Fibroblast of mammary gland (primary cell): ENCODE measurements around the gene LPXN.
"Not testable (repeated sequence)": the region's sequence is repeated elsewhere in the genome, so short reads cannot be mapped to it uniquely, and the experiment has no call there.

Source experiments
- DNase-seq: peaks from one replicate; pipeline ENCODE4 v3.0.0-alpha.2; 2010; ENCODE audit warnings: low read depth
- H3K4me3 ChIP-seq: 2 replicates; pipeline ENCODE4 v1.5.1; 2011; ENCODE audit warnings: low read depth, mild to moderate bottlenecking, low read length, moderate library complexity; ENCODE audit not compliant: control insufficient read depth
- TF ChIP-seq, protein P1 (sequence below): conservative IDR thresholded peaks from 2 replicates; pipeline ENCODE4 v1.5.1; 2011; ENCODE audit warnings: low read depth, low read length, inconsistent platforms; ENCODE audit not compliant: control insufficient read depth, insufficient read depth

Gene LPXN

DNA sequence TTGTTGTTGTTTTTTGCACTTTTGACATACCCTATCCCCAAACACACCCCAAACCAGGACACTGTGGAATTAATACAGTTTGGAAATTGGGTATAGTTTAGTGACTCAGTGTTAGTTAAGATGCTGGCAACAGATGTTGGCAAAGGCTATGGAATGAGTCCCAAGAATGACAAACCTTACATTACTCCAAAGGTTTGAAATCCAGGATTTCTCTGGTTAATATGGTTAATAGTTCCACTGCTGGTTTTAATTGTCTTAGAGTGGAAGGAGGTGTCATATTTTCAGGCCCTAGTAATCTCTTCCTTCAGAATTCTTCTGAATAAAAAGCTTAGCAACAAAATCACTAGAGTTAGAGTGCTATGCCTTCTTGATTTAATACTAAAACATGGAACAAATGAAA, 775 bp downstream of the LPXN start:
- H3K4me3 ChIP-seq = peak overlapping the region; percentile 38
- peak; percentile 85 for DNase-seq
- TF ChIP-seq, protein P1, sequence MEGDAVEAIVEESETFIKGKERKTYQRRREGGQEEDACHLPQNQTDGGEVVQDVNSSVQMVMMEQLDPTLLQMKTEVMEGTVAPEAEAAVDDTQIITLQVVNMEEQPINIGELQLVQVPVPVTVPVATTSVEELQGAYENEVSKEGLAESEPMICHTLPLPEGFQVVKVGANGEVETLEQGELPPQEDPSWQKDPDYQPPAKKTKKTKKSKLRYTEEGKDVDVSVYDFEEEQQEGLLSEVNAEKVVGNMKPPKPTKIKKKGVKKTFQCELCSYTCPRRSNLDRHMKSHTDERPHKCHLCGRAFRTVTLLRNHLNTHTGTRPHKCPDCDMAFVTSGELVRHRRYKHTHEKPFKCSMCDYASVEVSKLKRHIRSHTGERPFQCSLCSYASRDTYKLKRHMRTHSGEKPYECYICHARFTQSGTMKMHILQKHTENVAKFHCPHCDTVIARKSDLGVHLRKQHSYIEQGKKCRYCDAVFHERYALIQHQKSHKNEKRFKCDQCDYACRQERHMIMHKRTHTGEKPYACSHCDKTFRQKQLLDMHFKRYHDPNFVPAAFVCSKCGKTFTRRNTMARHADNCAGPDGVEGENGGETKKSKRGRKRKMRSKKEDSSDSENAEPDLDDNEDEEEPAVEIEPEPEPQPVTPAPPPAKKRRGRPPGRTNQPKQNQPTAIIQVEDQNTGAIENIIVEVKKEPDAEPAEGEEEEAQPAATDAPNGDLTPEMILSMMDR = no peak

DNA sequence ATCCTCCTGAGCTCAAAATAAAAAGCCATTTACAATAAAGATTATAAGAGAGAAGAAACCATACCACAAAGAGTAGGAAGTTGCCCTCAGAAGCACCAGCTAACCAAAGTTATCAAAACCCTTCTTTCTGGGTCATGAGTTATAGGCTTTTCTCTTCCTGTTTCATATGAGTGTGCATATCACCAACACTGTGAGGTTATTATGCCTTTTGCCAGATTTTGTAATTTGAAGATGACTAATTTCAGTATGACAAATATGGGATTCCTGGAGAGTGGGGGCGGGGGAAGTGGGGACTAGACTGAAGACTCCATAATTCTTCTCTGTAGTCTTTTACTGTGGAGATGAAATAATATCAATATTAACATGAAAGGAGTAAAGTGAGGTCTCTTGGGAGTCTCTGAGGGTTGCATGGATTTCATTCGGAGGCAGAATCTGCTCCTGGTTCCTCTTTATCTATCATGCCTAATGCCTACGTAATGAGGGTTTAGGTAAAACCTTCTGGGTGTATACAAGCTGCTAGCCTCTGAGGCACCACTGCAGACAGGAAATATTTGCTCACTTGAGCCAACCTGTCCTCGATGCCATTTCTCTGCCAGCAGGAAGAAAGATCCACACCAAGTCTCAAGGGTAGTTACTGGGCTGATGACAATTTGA, 2.1 kb downstream of the LPXN start:
- peak; percentile 91 for DNase-seq
- H3K4me3 ChIP-seq = peak overlapping the region; percentile 31
- TF ChIP-seq, protein P1 = no peak

DNA sequence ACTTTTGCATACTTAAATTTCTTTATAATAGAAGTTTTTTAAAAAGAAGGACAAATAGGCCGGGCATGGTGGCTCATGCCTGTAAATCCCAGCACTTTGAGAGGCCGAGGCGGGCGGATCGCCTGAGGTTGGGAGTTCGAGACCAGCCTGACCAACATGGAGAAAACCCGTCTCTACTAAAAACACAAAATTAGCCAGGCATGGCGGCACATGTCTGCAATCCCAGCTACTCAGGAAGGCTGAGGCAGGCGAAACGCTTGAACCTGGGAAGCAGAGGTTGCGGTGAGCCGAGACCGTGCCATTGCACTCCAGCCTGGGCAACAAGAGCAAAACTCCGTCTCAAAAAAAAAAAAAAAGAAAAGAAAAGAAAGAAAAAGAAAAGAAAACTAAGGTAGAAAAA, 2.8 kb downstream of the LPXN start:
- H3K4me3 ChIP-seq = not testable (repeated sequence)

DNA sequence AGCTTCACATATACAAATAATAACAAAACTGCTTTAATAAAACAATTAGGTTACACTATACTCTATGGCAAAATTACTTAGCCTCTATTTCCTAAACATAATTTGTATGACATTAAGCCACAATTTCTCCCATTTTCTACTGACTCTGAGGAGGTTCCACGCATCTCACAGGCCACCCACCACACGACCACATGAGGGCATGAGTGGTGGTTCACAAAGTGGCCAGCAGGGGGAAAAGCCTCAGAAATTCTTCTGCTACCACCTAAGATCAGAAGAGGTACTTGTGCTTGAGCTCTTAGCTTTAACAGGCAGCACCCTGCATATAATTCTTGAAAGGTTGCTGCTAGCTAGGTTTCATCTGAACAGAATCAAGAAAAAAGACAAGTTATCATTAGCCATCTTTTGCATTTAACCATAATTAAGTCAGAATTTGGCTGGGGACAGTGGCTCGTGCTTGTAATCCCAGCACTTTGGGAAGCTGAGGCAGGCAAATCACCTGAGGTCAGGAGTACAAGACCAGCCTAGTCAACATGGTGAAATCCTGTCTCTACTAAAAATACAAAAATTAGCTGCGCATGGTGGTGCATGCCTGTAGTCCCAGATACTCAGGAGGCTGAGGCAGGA, 7.7 kb downstream of the LPXN start:
- peak; percentile 70 for DNase-seq
- TF ChIP-seq, protein P1 = peak; percentile 84
- no peak overlapping the region for H3K4me3 ChIP-seq

More for the DNA sequence above, 2.8 kb downstream of the LPXN start:
- DNase-seq = not testable (repeated sequence)

DNA sequence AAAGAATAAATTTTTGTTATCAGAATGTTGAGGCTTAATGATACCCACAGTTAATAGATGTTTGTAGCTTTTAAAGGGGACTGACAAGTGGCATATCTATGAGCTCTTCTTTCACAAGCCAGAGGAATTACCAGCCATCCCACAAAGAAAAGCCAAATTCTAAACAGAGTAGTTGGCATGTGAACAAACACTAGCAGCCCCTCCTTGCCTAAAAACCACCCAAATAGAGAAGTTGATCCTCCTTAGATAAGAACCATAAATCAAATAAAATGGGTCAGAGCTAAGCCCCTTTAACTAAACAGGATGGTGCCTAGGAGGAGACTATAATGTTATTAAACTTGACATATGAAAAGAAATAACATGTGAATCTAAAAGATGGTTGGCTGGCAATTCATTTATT, 11.4 kb downstream of the LPXN start:
- TF ChIP-seq, protein P1 = no peak
- no peak for DNase-seq
- H3K4me3 ChIP-seq = no peak overlapping the region

DNA sequence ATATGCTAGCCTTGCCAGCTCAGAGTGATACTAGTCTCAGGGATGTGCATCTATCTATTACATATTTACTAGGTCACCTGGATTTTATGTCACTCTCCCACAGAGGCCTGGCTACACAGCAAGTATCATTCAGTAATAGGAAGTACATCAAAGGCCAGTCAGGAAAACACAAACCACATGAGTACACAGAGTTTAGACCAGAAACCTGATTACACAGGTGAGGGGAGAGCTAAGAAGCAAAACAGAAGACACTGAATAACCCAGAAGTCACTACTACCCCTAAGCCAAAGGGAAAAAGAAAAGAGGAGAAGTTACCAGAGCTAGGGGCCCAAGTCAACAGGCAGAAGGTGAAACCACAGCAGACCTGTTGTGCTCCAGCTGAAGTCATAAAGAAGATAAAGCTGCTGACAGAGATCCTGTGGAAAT, 13.3 kb downstream of the LPXN start:
- no peak overlapping the region for H3K4me3 ChIP-seq
- no peak for DNase-seq
- TF ChIP-seq, protein P1 = no peak

DNA sequence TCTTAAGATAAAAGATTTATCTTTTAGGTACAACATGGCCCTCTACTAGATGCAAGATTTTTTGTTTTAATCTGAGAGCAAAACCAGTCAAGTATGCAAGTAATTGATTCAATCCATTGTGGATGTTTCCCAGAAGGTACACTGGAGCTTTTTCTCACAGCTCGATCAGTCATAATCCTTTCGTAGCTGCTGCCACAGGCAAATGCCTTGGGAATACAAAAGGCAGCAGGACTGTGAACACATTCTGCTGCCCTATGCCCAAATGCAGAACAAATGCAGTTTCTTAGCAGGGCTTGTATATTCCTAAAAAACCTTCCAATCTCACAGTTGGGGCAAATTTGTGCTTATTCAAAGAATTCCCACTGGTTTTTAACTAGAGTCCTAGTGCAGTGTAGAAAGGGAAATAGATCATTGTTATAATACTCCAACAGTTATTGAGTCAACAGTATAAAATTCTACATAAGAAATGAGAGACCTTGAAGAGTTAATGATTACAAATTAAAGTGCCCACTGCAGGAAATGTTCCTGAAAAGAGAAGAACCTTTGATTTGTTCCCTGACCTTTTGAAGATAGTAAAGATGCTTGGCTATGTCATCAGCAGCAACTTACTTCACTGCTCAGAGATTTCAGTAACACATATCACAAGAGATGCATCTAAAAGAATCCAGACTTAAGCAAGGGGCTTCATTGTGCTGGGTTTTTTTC, 14.1 kb downstream of the LPXN start:
- no peak overlapping the region for H3K4me3 ChIP-seq
- DNase-seq = peak; percentile 16
- TF ChIP-seq, protein P1 = no peak
